GM12801 (cell line): ENCODE measurements around the gene PVRIG.

Source experiments
- CTCF ChIP-seq: IDR thresholded peaks from one replicate; pipeline ENCODE4 v1.5.1; 2011; ENCODE audit warnings: control low read depth; ENCODE audit not compliant: insufficient read length; ENCODE audit errors: extremely low read depth

The PVRIG gene

GRCh38 chr7:100221231-100221718, 1.5 kb downstream of the PVRIG start:
- no peak for TF ChIP-seq CTCF

- no peak for TF ChIP-seq CTCF
Observed at GRCh38 chr7:100221767-100222444, 2.2 kb downstream of the PVRIG start.

- no peak for TF ChIP-seq CTCF
Observed at GRCh38 chr7:100222445-100223132, 2.8 kb downstream of the PVRIG start.

GRCh38 chr7:100247152-100247757, 27.5 kb downstream of the PVRIG start:
- TF ChIP-seq CTCF: no peak

GRCh38 chr7:100248483-100248882, 28.7 kb downstream of the PVRIG start:
- TF ChIP-seq CTCF: no peak

GRCh38 chr7:100257017-100257416, 37.3 kb downstream of the PVRIG start:
- no peak for TF ChIP-seq CTCF

GRCh38 chr7:100266576-100267354, 47.0 kb downstream of the PVRIG start:
- no peak for TF ChIP-seq CTCF
